Right ventricle myocardium inferior (tissue), 1 donor: ENCODE results near the gene DCAF8L1. TPM values are rescaled to one million over a fixed set of nuclear protein-coding genes. Genes with fewer than 3 reads are reported as not detected.
"Not testable (repeated sequence)": the region's sequence is repeated elsewhere in the genome, so short reads cannot be mapped to it uniquely, and the experiment has no call there.

Experiments
- ATAC-seq: fragments of 200-7000 bp; cut with Tn5 transposase; one replicate; pipeline ENCODE4 v1.9.1; 2020; ENCODE audit warnings: mild to moderate bottlenecking, moderate library complexity
- DNase-seq: peaks from one replicate; pipeline ENCODE4 v3.0.0; 2021; ENCODE audit errors: missing footprints
- intact Hi-C: fragments of 100-400 bp; cut with DNase I; formaldehyde crosslinking; loops from one replicate; pipeline ENCODE4 v1.11.0; 2022
- long read RNA-seq: library from polyadenylated mRNA; unstranded; transcript quantifications from one replicate; pipeline ENCODE4 v2.0.0, GENCODE V29; 2021
- total RNA-seq: library from RNA; stranded (reverse); fragmentation: NEBNext Ultra II Directional; extraction: Animal tissue kit (Norgen Biotek cat#: 25700); gene quantifications from one replicate; pipeline ENCODE4 v1.2.1, GENCODE V29; 2021
- donor health status: DM: no; HTN: yes; CAD: no; lungs with severe emphysema.

DCAF8L1 gene
- total RNA-seq: not detected
- long read RNA-seq: 0 reads

GRCh38 chrX:27981349-27981748, at the start of gene DCAF8L1:
Gene DCAF8L1, minus strand, starts transcription at chrX:27981449. Its CDS starts 115 bp downstream, at chrX:27981334.
- DNase-seq: no peak
- ATAC-seq: no peak
- intact Hi-C loops: no loop called here

- no peak for ATAC-seq
- intact Hi-C loops: no loop called here
- no peak for DNase-seq
These were observed 41.1 kb upstream of the DCAF8L1 start for GRCh38 chrX:28022371-28022770.

GRCh38 chrX:28016823-28017222, 35.6 kb upstream of the DCAF8L1 start:
- DNase-seq: no peak
- intact Hi-C loops: no loop called here
- no peak for ATAC-seq

GRCh38 chrX:28015993-28016392, 34.7 kb upstream of the DCAF8L1 start:
- no peak for ATAC-seq
- DNase-seq: no peak
- intact Hi-C loops: no loop called here

GRCh38 chrX:28010875-28011274, 29.6 kb upstream of the DCAF8L1 start:
- no peak for DNase-seq
- intact Hi-C loops: no loop called here
- no peak for ATAC-seq

- intact Hi-C loops: no loop called here
- ATAC-seq: no peak
These were observed 17.4 kb upstream of the DCAF8L1 start for GRCh38 chrX:27998666-27999065.

GRCh38 chrX:27997622-27998021, 16.4 kb upstream of the DCAF8L1 start:
- ATAC-seq (no peak), DNase-seq (no peak)
- intact Hi-C loops: no loop called here

More at GRCh38 chrX:27998666-27999065, 17.4 kb upstream of the DCAF8L1 start:
- DNase-seq: no peak

- ATAC-seq (no peak), DNase-seq (no peak)
- intact Hi-C loops: no loop called here
These were observed 14.9 kb upstream of the DCAF8L1 start for GRCh38 chrX:27996132-27996531.

- intact Hi-C loops: no loop called here
- DNase-seq: no peak
- ATAC-seq: no peak
These were observed 14.4 kb upstream of the DCAF8L1 start for GRCh38 chrX:27995611-27996010.

GRCh38 chrX:27987862-27988646, 6.8 kb upstream of the DCAF8L1 start:
- ATAC-seq (no peak), DNase-seq (no peak)
- intact Hi-C loops: no loop called here

- ATAC-seq, DNase-seq, intact Hi-C loops: not testable (repeated sequence)
These were observed 4.3 kb downstream of the DCAF8L1 start for GRCh38 chrX:27976934-27977333.

- DNase-seq: no peak
- ATAC-seq: no peak
- intact Hi-C loops: no loop called here
These were observed 5.0 kb downstream of the DCAF8L1 start for GRCh38 chrX:27976284-27976683.

GRCh38 chrX:27968878-27969277, 12.4 kb downstream of the DCAF8L1 start:
- DNase-seq (no peak), ATAC-seq (no peak)
- intact Hi-C loops: no loop called here

GRCh38 chrX:27968352-27968751, 12.9 kb downstream of the DCAF8L1 start:
- intact Hi-C loops: no loop called here
- DNase-seq (no peak), ATAC-seq (no peak)

- no peak for ATAC-seq
- intact Hi-C loops: no loop called here
- DNase-seq: no peak
These were observed 14.3 kb downstream of the DCAF8L1 start for GRCh38 chrX:27966955-27967354.

GRCh38 chrX:27966492-27966891, 14.8 kb downstream of the DCAF8L1 start:
- DNase-seq (no peak), ATAC-seq (no peak)
- intact Hi-C loops: no loop called here

GRCh38 chrX:27965348-27965747, 15.9 kb downstream of the DCAF8L1 start:
- ATAC-seq, DNase-seq, intact Hi-C loops: not testable (repeated sequence)

- intact Hi-C loops: no loop called here
- ATAC-seq (no peak), DNase-seq (no peak)
These were observed 16.8 kb downstream of the DCAF8L1 start for GRCh38 chrX:27964432-27964831.

- ATAC-seq, DNase-seq, intact Hi-C loops: not testable (repeated sequence)
These were observed 20.8 kb downstream of the DCAF8L1 start for GRCh38 chrX:27960410-27960809.

GRCh38 chrX:27953171-27953570, 28.1 kb downstream of the DCAF8L1 start:
- DNase-seq: no peak
- no peak for ATAC-seq
- intact Hi-C loops: no loop called here

- no peak for ATAC-seq
- intact Hi-C loops: no loop called here
- no peak for DNase-seq
These were observed 47.9 kb downstream of the DCAF8L1 start for GRCh38 chrX:27933361-27933760.
